ENCODE measurements around the gene NTHL1. TPM values are rescaled to one million over a fixed set of nuclear protein-coding genes. Genes with fewer than 3 reads are reported as not detected.

NTHL1 gene
- total and polyA plus RNA-seq, 9 of the 15 experiments (the other 6 are each of a cell fraction or from before 2014, with no cell fraction given), result 1.1 to 58.8 (median 17.6) TPM

DNA sequence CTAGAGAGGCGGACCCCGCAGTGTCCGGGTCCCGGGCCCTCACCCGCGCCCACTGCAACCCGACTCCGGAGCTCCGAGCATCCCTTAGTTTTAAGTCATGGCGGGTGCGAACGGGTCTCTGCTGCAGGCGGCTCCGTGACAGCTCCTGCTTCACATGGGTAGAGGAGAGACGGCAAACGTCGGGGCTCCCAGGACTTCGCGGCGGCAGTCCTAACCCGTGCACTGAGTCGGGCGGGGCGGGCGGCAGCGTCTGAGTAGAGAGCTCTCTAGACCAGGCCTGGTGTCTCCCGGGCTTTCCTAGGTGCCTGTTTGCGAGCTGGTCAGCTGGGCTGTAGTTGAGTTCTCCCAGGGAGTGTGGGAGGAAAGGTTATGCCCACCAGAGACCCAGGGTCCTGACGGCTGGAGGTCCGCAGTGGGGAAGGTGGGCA is 496 bp upstream of the NTHL1 start:
- FAIRE-seq (no peak), ATAC-seq (peak; percentile 29), DNase-seq (ENCODE audit: extremely low read depth in 1 of 4, low spot score in 3 of 4) (peak in 1 of 4 experiments; percentile 35)
- Histone ChIP-seq H3K36me3 (ENCODE audit: control insufficient read depth, insufficient read depth, low read length) (peaks cover 46% of the 10 kb centered on the region; the same call in 1 of the 3 replicates), H3K4me3 (peak overlapping the region; percentile 99), H3K9ac (ENCODE audit: insufficient read depth in 1 of 2, low read depth in 2 of 2, low read length in 2 of 2) (peak overlapping the region; percentile 72 to 90), H3K4me2 (ENCODE audit: insufficient read depth, low read length) (peak overlapping the region; percentile 91), H4K20me1 (replicated peaks; ENCODE audit: control insufficient read depth, insufficient read depth, low read length) (no peaks in the 10 kb centered on the region), H3K27me3 (ENCODE audit: control insufficient read depth in 2 of 2, insufficient read depth in 2 of 2, low read length in 2 of 2) (no peaks in the 10 kb centered on the region), H3K79me2 (ENCODE audit: control insufficient read depth, insufficient read depth, low read length) (peaks cover 20% of the 10 kb centered on the region), H3K9me3 (replicated peaks; ENCODE audit: control insufficient read depth, insufficient read depth, low read depth, low read length) (no peaks in the 10 kb centered on the region), H3K9me1 (ENCODE audit: control insufficient read depth, insufficient read depth, low read length) (no peaks in the 10 kb centered on the region), H3K4me1 (replicated peaks in 1 of 2; ENCODE audit: control insufficient read depth in 2 of 2, insufficient read depth in 2 of 2, low read length in 2 of 2) (peaks cover 8 to 55% of the 10 kb centered on the region in 2 experiments; a peak in 4 of 5 replicates), H3K27ac (ENCODE audit: extremely low read depth, low read depth, low read length) (peak overlapping the region; percentile 43; the same call in 1 of the 3 replicates), H2AFZ (ENCODE audit: low read depth, low read length) (peak overlapping the region; percentile 95)
- POLR2A ChIA-PET, result interaction anchor here (0.6 to 3.2 kb wide), 8 partner anchors 9 to 467 kb away, joined by 3 to 24 read pairs (median 6); partner anchors contain the start of genes RPS2 and TRAF7
- in situ Hi-C loops (cut with MboI) (no loop called here), intact Hi-C loops (cut with micrococcal nuclease) (no loop called here)
- no TSS peak for BruUV-seq (replicated peaks)
- CTCF ChIA-PET (ENCODE audit: low intra/inter-chr PET ratio), result interaction anchor here (1.4 kb wide), 1 partner anchor 25 kb away, joined by 5 read pairs; no protein-coding TSS in a partner anchor
- 5% methylated on average over 17 of the region's 30 CpGs for WGBS (ENCODE audit: insufficient coverage, low coverage, missing lambda C conversion rate)
- TF ChIP-seq DACH1 (IDR thresholded peaks at IDR 0.05; ENCODE audit: partially characterized antibody), result no peak
- TF ChIP-seq TGIF2 (CRISPR knock-in tag; IDR thresholded peaks at IDR 0.05), result peak; percentile 3; the same call in 1 of the 2 replicates
- no peak for TF ChIP-seq SFPQ (IDR thresholded peaks at IDR 0.05; ENCODE audit: low read depth, low read length)
- no peak for TF ChIP-seq GATA2 (CRISPR knock-in tag; IDR thresholded peaks at IDR 0.05)
- TF ChIP-seq SMAD3 (CRISPR knock-in tag; conservative IDR thresholded peaks at IDR 0.05), result no peak
- TF ChIP-seq NKRF (IDR thresholded peaks at IDR 0.05; ENCODE audit: borderline replicate concordance), result peak; percentile 54; the same call in 1 of the 2 replicates
- no peak for TF ChIP-seq RBM39 (optimal IDR thresholded peaks at IDR 0.05; ENCODE audit: low read depth, low read length)
- TF ChIP-seq KAT7 (CRISPR knock-in tag; IDR thresholded peaks at IDR 0.05; ENCODE audit: borderline replicate concordance), result peak; percentile 44; the same call in 1 of the 2 replicates
- no peak for TF ChIP-seq MEF2A (IDR thresholded peaks at IDR 0.05; ENCODE audit: control insufficient read depth, low read depth, low read length)
- no peak for TF ChIP-seq TBL1XR1 (IDR thresholded peaks at IDR 0.05; ENCODE audit: low read length in 2 of 2)
- no peak for TF ChIP-seq ZNF583 (CRISPR knock-in tag; IDR thresholded peaks at IDR 0.05)
- 0 out of 2 replicates have a peak, but pooled peaks have one; percentile 2 for TF ChIP-seq TARDBP (IDR thresholded peaks at IDR 0.05)
- no peak for TF ChIP-seq ZNF324 (CRISPR knock-in tag; IDR thresholded peaks at IDR 0.05)
- no peak for TF ChIP-seq MITF (IDR thresholded peaks at IDR 0.05)
- no peak for TF ChIP-seq ZC3H11A (IDR thresholded peaks at IDR 0.05; ENCODE audit: low read depth, low read length)
- TF ChIP-seq, protein P1, sequence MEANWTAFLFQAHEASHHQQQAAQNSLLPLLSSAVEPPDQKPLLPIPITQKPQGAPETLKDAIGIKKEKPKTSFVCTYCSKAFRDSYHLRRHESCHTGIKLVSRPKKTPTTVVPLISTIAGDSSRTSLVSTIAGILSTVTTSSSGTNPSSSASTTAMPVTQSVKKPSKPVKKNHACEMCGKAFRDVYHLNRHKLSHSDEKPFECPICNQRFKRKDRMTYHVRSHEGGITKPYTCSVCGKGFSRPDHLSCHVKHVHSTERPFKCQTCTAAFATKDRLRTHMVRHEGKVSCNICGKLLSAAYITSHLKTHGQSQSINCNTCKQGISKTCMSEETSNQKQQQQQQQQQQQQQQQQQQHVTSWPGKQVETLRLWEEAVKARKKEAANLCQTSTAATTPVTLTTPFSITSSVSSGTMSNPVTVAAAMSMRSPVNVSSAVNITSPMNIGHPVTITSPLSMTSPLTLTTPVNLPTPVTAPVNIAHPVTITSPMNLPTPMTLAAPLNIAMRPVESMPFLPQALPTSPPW (CRISPR knock-in tag; IDR thresholded peaks at IDR 0.05), result 0 out of 2 replicates have a peak, but pooled peaks have one; percentile 3

Data from K562 (cell line).